Measurements from ENCODE around the gene CALHM6.

Gene CALHM6

DNA sequence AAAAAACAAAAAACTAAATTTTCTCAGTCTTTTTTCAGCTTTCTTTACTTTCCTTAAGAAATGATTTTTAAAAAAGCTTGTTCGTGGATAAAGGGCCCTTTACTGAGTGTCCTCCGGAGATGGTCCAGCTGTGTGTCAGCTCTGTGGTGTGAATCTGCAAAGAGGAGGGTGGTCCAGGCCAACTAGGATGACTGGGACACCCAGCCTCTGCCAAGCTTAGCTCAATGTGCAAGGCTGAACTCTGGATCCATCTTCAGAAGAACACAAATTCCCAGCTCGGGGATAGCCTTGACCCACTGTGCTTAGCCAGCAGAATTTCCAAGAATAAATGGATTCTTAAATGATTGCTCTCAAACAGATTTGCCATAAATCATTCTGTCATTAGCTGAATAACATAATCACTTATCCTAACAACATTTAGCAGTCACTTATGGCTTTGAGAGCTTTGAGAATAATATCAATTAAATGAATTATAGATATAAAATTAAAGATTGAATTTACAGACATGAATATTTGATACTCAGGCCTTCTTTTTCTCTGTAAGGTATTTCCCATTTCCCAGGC, 36.0 kb downstream of the CALHM6 start:
- H3K9me3 ChIP-seq (ENCODE audit: control insufficient read depth in 2 of 2, low read length in 2 of 2): no peaks in the 10 kb centered on the region
- no peaks in the 10 kb centered on the region for H3K36me3 ChIP-seq (ENCODE audit: control insufficient read depth in 2 of 2, insufficient read depth in 2 of 2, low read length in 2 of 2)
- H3K27ac ChIP-seq (ENCODE audit: low read depth in 2 of 2, low read length in 2 of 2): no peak overlapping the region
- H3K4me1 ChIP-seq (ENCODE audit: control insufficient read depth in 2 of 2, insufficient read depth in 2 of 2, low read length in 2 of 2): no peaks in the 10 kb centered on the region
- H3K4me3 ChIP-seq (ENCODE audit: low read length in 2 of 2): no peak overlapping the region
- H3K9ac ChIP-seq (ENCODE audit: low read depth in 1 of 2, low read length in 2 of 2): no peak overlapping the region
- no peaks in the 10 kb centered on the region for H3K27me3 ChIP-seq (ENCODE audit: control insufficient read depth in 2 of 2, insufficient read depth in 2 of 2, low read length in 2 of 2)

DNA sequence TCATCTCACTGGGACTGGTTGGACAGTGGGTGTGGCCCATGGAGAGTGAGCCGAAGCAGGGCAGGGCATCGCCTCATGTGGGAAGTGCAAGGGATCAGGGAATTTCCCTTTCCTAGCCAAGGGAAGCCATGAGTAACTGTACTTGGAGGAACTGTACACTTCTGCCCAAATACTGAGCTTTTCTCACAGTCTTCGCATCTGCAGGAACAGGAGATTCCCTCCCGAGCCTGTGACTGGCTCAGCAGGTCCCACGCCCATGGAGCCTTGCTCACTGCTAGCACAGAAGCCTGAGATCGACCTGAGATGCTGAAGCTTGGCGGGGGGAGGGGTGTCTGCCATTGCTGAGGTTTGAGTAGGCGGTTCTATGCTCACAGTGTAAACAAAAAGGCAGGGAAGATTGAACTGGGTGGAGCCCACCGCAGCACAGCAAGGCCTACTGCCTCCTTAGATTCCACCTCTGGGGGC, 39.8 kb downstream of the CALHM6 start:
- Histone ChIP-seq H3K4me1 (ENCODE audit: control insufficient read depth in 2 of 2, insufficient read depth in 2 of 2, low read length in 2 of 2) (no peaks in the 10 kb centered on the region), H3K9me3 (ENCODE audit: control insufficient read depth in 2 of 2, low read length in 2 of 2) (no peaks in the 10 kb centered on the region), H3K9ac (ENCODE audit: low read depth in 1 of 2, low read length in 2 of 2) (no peak overlapping the region), H3K27me3 (ENCODE audit: control insufficient read depth in 2 of 2, insufficient read depth in 2 of 2, low read length in 2 of 2) (no peaks in the 10 kb centered on the region), H3K27ac (ENCODE audit: low read depth in 2 of 2, low read length in 2 of 2) (no peak overlapping the region), H3K36me3 (ENCODE audit: control insufficient read depth in 2 of 2, insufficient read depth in 2 of 2, low read length in 2 of 2) (no peaks in the 10 kb centered on the region), H3K4me3 (ENCODE audit: low read length in 2 of 2) (no peak overlapping the region)

DNA sequence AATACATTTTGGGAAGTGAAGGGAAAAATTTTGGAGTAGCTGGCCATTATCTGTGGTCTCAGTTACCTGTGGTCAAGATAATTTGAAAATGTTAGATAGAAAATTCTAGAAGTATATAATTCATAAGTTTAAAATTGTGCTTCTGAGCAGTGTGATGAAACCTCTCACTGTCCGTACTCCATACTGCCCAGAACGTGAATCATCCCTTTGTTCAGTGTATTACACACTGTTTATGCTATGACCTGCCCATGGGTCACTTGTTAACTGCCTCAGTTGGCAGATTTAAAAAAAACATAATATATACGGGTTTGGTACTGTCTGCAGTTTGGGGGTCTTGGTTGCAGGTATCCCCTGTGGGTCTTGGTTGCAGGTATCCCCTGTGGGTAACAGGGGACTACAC, 46.1 kb downstream of the CALHM6 start:
- Histone ChIP-seq H3K36me3 (ENCODE audit: control insufficient read depth in 2 of 2, insufficient read depth in 2 of 2, low read length in 2 of 2) (no peaks in the 10 kb centered on the region), H3K27ac (ENCODE audit: low read depth in 2 of 2, low read length in 2 of 2) (no peak overlapping the region), H3K4me3 (ENCODE audit: low read length in 2 of 2) (no peak overlapping the region), H3K9me3 (ENCODE audit: control insufficient read depth in 2 of 2, low read length in 2 of 2) (no peaks in the 10 kb centered on the region), H3K27me3 (ENCODE audit: control insufficient read depth in 2 of 2, insufficient read depth in 2 of 2, low read length in 2 of 2) (no peaks in the 10 kb centered on the region), H3K4me1 (ENCODE audit: control insufficient read depth in 2 of 2, insufficient read depth in 2 of 2, low read length in 2 of 2) (no peaks in the 10 kb centered on the region), H3K9ac (ENCODE audit: low read depth in 1 of 2, low read length in 2 of 2) (no peak overlapping the region)

DNA sequence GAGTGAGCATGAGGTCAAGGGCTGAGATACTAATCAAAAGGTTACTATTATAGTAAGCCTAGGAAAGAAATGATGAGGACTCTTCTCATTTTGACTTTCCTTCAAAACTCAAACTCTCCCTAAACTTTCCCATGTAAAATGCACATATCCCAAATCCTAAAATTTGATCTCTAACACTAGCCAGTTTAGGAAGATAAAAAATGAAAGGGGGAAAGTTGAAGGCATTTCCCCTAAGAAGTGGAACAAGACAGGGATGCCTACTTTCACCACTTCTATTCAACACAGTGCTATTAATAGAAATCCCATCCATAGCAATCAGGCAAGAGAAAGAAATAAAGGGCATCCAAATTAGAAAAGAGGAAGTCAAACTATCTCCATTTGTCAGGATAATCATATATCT, 47.4 kb downstream of the CALHM6 start:
- Histone ChIP-seq H3K27me3 (ENCODE audit: control insufficient read depth in 2 of 2, insufficient read depth in 2 of 2, low read length in 2 of 2) (no peaks in the 10 kb centered on the region), H3K4me3 (ENCODE audit: low read length in 2 of 2) (no peak overlapping the region), H3K4me1 (ENCODE audit: control insufficient read depth in 2 of 2, insufficient read depth in 2 of 2, low read length in 2 of 2) (no peaks in the 10 kb centered on the region), H3K36me3 (ENCODE audit: control insufficient read depth in 2 of 2, insufficient read depth in 2 of 2, low read length in 2 of 2) (no peaks in the 10 kb centered on the region), H3K9ac (ENCODE audit: low read depth in 1 of 2, low read length in 2 of 2) (no peak overlapping the region), H3K27ac (ENCODE audit: low read depth in 2 of 2, low read length in 2 of 2) (no peak overlapping the region), H3K9me3 (ENCODE audit: control insufficient read depth in 2 of 2, low read length in 2 of 2) (no peaks in the 10 kb centered on the region)

DNA sequence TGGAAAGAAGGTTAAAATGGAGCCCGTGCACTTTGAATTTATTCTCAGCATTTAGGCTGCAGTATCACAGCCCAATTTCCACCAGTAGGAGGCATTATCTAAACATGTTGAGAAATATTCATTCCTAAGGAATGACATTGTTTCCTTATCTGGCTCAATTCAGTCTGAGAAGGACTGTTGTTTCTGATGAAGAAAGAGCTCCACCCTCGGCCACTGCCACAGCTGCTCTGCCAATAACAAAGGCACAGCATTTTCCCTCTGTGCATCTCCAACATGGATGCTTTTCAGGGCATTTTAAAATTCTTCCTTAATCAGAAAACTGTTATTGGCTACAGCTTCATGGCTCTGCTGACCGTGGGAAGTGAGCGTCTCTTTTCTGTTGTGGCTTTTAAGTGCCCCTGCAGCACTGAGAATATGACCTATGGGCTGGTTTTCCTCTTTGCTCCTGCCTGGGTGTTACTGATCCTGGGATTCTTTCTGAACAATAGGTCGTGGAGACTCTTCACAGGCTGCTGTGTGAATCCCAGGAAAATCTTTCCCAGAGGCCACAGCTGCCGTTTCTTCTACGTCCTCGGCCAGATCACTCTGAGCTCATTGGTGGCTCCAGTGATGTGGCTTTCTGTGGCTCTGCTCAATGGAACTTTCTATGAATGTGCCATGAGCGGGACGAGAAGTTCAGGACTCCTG, 50.4 kb downstream of the CALHM6 start, which contains the start of gene CALHM5:
Gene CALHM5 (plus strand): TSS at position 216 of the 687 bp plus-strand sequence. CDS start 58 bp downstream, at position 274.
- H3K9ac ChIP-seq (ENCODE audit: low read depth in 1 of 2, low read length in 2 of 2): peak within 1 kb of the TSS in 1 of 2 donors; percentile 53
- no peaks in the 10 kb centered on the region for H3K9me3 ChIP-seq (ENCODE audit: control insufficient read depth in 2 of 2, low read length in 2 of 2)
- peak within 1 kb of the TSS; percentile 56 to 66 for H3K27ac ChIP-seq (ENCODE audit: low read depth in 2 of 2, low read length in 2 of 2)
- H3K36me3 ChIP-seq (ENCODE audit: control insufficient read depth in 2 of 2, insufficient read depth in 2 of 2, low read length in 2 of 2): no peaks in the 10 kb centered on the region
- peaks cover 0 to 2% of the 10 kb centered on the region in 2 donors for H3K27me3 ChIP-seq (ENCODE audit: control insufficient read depth in 2 of 2, insufficient read depth in 2 of 2, low read length in 2 of 2)
- no peaks in the 10 kb centered on the region for H3K4me1 ChIP-seq (ENCODE audit: control insufficient read depth in 2 of 2, insufficient read depth in 2 of 2, low read length in 2 of 2)
- H3K4me3 ChIP-seq (ENCODE audit: low read length in 2 of 2): peak within 1 kb of the TSS; percentile 17 to 60

DNA sequence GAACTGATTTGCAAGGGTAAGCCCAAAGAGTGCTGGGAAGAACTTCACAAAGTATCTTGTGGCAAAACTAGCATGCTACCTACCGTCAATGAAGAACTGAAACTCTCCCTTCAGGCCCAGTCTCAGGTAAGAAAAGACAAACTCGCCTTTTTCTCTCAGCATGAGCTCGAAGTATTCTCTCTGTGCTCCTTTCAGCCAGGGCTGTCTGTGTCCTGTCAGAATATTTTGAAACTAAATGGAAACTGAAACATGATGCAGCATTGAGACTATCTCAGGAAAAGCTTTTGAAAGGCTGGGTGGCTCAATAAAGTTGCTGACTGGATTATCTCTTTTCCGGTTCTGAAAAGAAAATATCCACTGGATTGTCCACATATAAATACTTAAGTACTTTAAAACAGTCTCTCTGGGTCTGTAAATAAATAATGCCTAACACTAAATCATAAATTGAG, 51.0 kb downstream of the CALHM6 start:
- Histone ChIP-seq H3K9ac (ENCODE audit: low read depth in 1 of 2, low read length in 2 of 2) (peak overlapping the region in 1 of 2 donors; percentile 11), H3K27ac (ENCODE audit: low read depth in 2 of 2, low read length in 2 of 2) (peak overlapping the region; percentile 56 to 66), H3K9me3 (ENCODE audit: control insufficient read depth in 2 of 2, low read length in 2 of 2) (no peaks in the 10 kb centered on the region), H3K4me1 (ENCODE audit: control insufficient read depth in 2 of 2, insufficient read depth in 2 of 2, low read length in 2 of 2) (no peaks in the 10 kb centered on the region), H3K27me3 (ENCODE audit: control insufficient read depth in 2 of 2, insufficient read depth in 2 of 2, low read length in 2 of 2) (peaks cover 0 to 2% of the 10 kb centered on the region in 2 donors), H3K4me3 (ENCODE audit: low read length in 2 of 2) (peak overlapping the region; percentile 17 to 60), H3K36me3 (ENCODE audit: control insufficient read depth in 2 of 2, insufficient read depth in 2 of 2, low read length in 2 of 2) (no peaks in the 10 kb centered on the region)

DNA sequence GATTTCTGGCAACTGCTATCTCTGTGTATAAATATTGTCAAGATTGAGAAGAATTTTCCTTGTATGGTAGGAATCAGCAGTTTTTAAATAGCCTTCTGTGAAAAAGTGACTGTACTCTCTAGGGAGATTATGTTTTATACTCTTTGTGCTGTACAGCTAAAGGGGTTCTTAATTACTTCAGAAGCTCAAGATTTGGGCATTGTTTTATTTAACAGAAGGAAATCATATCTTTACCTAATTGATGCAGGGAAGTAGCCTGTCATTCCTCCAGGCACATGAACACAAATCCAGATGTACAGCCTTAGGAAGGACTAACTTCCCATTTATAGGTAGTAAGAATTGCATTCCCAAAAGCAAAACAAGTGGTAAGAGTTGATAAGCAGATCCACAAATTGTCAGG, 51.6 kb downstream of the CALHM6 start:
- H3K4me3 ChIP-seq (ENCODE audit: low read length in 2 of 2): peak overlapping the region; percentile 17 to 60
- no peaks in the 10 kb centered on the region for H3K9me3 ChIP-seq (ENCODE audit: control insufficient read depth in 2 of 2, low read length in 2 of 2)
- peak overlapping the region in 1 of 2 donors; percentile 66 for H3K27ac ChIP-seq (ENCODE audit: low read depth in 2 of 2, low read length in 2 of 2)
- H3K4me1 ChIP-seq (ENCODE audit: control insufficient read depth in 2 of 2, insufficient read depth in 2 of 2, low read length in 2 of 2): no peaks in the 10 kb centered on the region
- H3K27me3 ChIP-seq (ENCODE audit: control insufficient read depth in 2 of 2, insufficient read depth in 2 of 2, low read length in 2 of 2): peaks cover 0 to 2% of the 10 kb centered on the region in 2 donors
- H3K9ac ChIP-seq (ENCODE audit: low read depth in 1 of 2, low read length in 2 of 2): no peak overlapping the region
- no peaks in the 10 kb centered on the region for H3K36me3 ChIP-seq (ENCODE audit: control insufficient read depth in 2 of 2, insufficient read depth in 2 of 2, low read length in 2 of 2)

Data from mucosa of rectum (tissue), 2 donors.